ENCODE results near the gene HFE.

DNA sequence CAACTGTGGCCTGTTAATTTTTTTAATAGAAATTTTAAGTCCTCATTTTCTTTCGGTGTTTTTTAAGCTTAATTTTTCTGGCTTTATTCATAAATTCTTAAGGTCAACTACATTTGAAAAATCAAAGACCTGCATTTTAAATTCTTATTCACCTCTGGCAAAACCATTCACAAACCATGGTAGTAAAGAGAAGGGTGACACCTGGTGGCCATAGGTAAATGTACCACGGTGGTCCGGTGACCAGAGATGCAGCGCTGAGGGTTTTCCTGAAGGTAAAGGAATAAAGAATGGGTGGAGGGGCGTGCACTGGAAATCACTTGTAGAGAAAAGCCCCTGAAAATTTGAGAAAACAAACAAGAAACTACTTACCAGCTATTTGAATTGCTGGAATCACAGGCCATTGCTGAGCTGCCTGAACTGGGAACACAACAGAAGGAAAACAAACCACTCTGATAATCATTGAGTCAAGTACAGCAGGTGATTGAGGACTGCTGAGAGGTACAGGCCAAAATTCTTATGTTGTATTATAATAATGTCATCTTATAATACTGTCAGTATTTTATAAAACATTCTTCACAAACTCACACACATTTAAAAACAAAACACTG, 10.1 kb downstream of the HFE start:
- TF ChIP-seq POLR2A (IDR thresholded peaks at IDR 0.05; ENCODE audit: low read depth, low read length) (no peak), POLR2AphosphoS5 (IDR thresholded peaks at IDR 0.05; ENCODE audit: low read depth, low read length) (no peak), TAF1 (IDR thresholded peaks at IDR 0.05; ENCODE audit: borderline replicate concordance, low read depth, low read length) (no peak)

Measured in GM12892 (cell line).